Stimulated activated CD4-positive, alpha-beta T cell treated with anti-CD3 and anti-CD28 coated beads, Interleukin-1b, Interleukin-23, amount 100 ng/mL, for 1 hour (primary cell): Measurements from ENCODE around the gene ADAMTS13.
"Not testable (repeated sequence)": the region's sequence is repeated elsewhere in the genome, so short reads cannot be mapped to it uniquely, and the experiment has no call there.

Experiments
- DNase-seq, 2 donors: peaks; one replicate each; pipeline ENCODE4 v3.0.0-alpha.2; 2020; ENCODE audit warnings: low read depth in 2 of 2

The ADAMTS13 gene

GRCh38 chr9:133425049-133425632, 3.0 kb downstream of the ADAMTS13 start:
- DNase-seq, result no peak

GRCh38 chr9:133426011-133426410, 3.8 kb downstream of the ADAMTS13 start:
- no peak for DNase-seq

- DNase-seq, result no peak
These were observed 5.6 kb downstream of the ADAMTS13 start for GRCh38 chr9:133427658-133428348.

- no peak for DNase-seq
These were observed 6.5 kb downstream of the ADAMTS13 start for GRCh38 chr9:133428617-133429101.

- no peak for DNase-seq
These were observed 7.0 kb downstream of the ADAMTS13 start for GRCh38 chr9:133429214-133429613.

- no peak for DNase-seq
These were observed 7.5 kb downstream of the ADAMTS13 start for GRCh38 chr9:133429641-133430161.

GRCh38 chr9:133430244-133430643, 8.1 kb downstream of the ADAMTS13 start:
- no peak for DNase-seq

- DNase-seq, result no peak
These were observed 11.2 kb downstream of the ADAMTS13 start for GRCh38 chr9:133433351-133433843.

GRCh38 chr9:133436681-133437080, 14.5 kb downstream of the ADAMTS13 start:
- no peak for DNase-seq

GRCh38 chr9:133437753-133438531, 15.8 kb downstream of the ADAMTS13 start:
- no peak for DNase-seq

GRCh38 chr9:133439337-133439736, 17.2 kb downstream of the ADAMTS13 start:
- DNase-seq, result no peak

GRCh38 chr9:133440874-133441273, 18.7 kb downstream of the ADAMTS13 start:
- no peak for DNase-seq

GRCh38 chr9:133441571-133441970, 19.4 kb downstream of the ADAMTS13 start:
- DNase-seq, result no peak

GRCh38 chr9:133443248-133443647, 21.1 kb downstream of the ADAMTS13 start:
- no peak for DNase-seq

GRCh38 chr9:133443982-133444381, 21.8 kb downstream of the ADAMTS13 start:
- DNase-seq, result no peak

- no peak for DNase-seq
These were observed 23.3 kb downstream of the ADAMTS13 start for GRCh38 chr9:133445293-133445969.

GRCh38 chr9:133448487-133448972, 26.4 kb downstream of the ADAMTS13 start:
- DNase-seq, result no peak

GRCh38 chr9:133449760-133450159, 27.6 kb downstream of the ADAMTS13 start:
- DNase-seq, result no peak

- DNase-seq, result not testable (repeated sequence)
These were observed 29.7 kb downstream of the ADAMTS13 start for GRCh38 chr9:133451865-133452264.

- DNase-seq, result no peak
These were observed 30.4 kb downstream of the ADAMTS13 start for GRCh38 chr9:133452562-133452961.

GRCh38 chr9:133453651-133454050, 31.5 kb downstream of the ADAMTS13 start:
- DNase-seq, result no peak
